DND-41 (cell line): ENCODE measurements around the gene RGMA.

Source experiments
- EZH2 ChIP-seq: IDR thresholded peaks from 3 replicates; pipeline ENCODE4 v1.6.1; 2012; ENCODE audit warnings: borderline replicate concordance, low read depth, mild to moderate bottlenecking, moderate library complexity, low read length, inconsistent platforms; ENCODE audit not compliant: severe bottlenecking
- TF ChIP-seq, protein P1 (sequence below): IDR thresholded peaks from 2 replicates; pipeline ENCODE4 v1.5.1; 2012; ENCODE audit warnings: borderline replicate concordance, low read length, moderate library complexity, mild to moderate bottlenecking; ENCODE audit not compliant: poor library complexity, severe bottlenecking; ENCODE audit errors: extremely low read depth

DNA sequence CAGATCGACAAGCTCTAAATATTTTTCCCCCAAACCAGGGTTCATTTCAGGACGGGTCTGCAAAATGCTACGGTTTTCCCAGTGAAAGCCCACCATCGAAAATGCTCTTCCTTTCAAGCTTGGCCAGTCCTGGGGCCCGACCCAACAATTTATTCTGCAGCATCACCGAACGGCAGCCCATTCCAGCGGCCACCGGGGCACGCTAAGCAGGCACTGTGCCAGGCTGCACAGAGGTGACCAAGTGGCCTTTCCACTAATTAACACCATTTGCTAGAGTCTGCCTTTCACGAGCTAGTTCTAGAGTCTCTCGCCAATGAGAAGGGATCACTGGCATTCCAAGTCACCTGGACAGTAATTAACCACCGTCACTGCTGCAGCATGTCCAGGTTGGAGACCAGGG, 14.4 kb downstream of the RGMA start:
- TF ChIP-seq, protein P1, sequence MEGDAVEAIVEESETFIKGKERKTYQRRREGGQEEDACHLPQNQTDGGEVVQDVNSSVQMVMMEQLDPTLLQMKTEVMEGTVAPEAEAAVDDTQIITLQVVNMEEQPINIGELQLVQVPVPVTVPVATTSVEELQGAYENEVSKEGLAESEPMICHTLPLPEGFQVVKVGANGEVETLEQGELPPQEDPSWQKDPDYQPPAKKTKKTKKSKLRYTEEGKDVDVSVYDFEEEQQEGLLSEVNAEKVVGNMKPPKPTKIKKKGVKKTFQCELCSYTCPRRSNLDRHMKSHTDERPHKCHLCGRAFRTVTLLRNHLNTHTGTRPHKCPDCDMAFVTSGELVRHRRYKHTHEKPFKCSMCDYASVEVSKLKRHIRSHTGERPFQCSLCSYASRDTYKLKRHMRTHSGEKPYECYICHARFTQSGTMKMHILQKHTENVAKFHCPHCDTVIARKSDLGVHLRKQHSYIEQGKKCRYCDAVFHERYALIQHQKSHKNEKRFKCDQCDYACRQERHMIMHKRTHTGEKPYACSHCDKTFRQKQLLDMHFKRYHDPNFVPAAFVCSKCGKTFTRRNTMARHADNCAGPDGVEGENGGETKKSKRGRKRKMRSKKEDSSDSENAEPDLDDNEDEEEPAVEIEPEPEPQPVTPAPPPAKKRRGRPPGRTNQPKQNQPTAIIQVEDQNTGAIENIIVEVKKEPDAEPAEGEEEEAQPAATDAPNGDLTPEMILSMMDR: no peak
- TF ChIP-seq EZH2: no peak
